IPS-18a (cell line): ENCODE data around the gene GNAQ.

Experiments
- H3K27ac ChIP-seq: one replicate; pipeline ENCODE4 v1.5.1; 2013; ENCODE audit warnings: low read length
- H3K27me3 ChIP-seq: one replicate; pipeline ENCODE4 v1.6.1; 2013; ENCODE audit warnings: mild to moderate bottlenecking, low read length; ENCODE audit not compliant: control insufficient read depth, insufficient read depth
- H3K36me3 ChIP-seq: one replicate; pipeline ENCODE4 v1.6.1; 2013; ENCODE audit warnings: low read depth, low read length; ENCODE audit not compliant: control insufficient read depth
- H3K4me1 ChIP-seq: one replicate; pipeline ENCODE4 v1.6.1; 2013; ENCODE audit warnings: low read depth, low read length; ENCODE audit not compliant: control insufficient read depth
- H3K4me3 ChIP-seq: one replicate; pipeline ENCODE4 v1.5.1; 2013; ENCODE audit warnings: low read length
- H3K9ac ChIP-seq: one replicate; pipeline ENCODE4 v1.6.1; 2013; ENCODE audit warnings: mild to moderate bottlenecking, low read length, moderate library complexity
- H3K9me3 ChIP-seq: one replicate; pipeline ENCODE4 v1.6.1; 2013; ENCODE audit warnings: low read depth, low read length; ENCODE audit not compliant: control insufficient read depth

Gene GNAQ

GRCh38 chr9:77982581-77983319 is 48.9 kb downstream of the GNAQ start:
- Histone ChIP-seq H3K27ac (no peak overlapping the region), H3K27me3 (no peaks in the 10 kb centered on the region), H3K4me3 (no peak overlapping the region), H3K4me1 (peaks cover 27% of the 10 kb centered on the region), H3K9me3 (no peaks in the 10 kb centered on the region), H3K9ac (no peak overlapping the region), H3K36me3 (no peaks in the 10 kb centered on the region)

GRCh38 chr9:77981907-77982306 is 49.7 kb downstream of the GNAQ start:
- peaks cover 36% of the 10 kb centered on the region for H3K4me1 ChIP-seq
- H3K4me3 ChIP-seq, result no peak overlapping the region
- H3K36me3 ChIP-seq, result no peaks in the 10 kb centered on the region
- H3K27me3 ChIP-seq, result no peaks in the 10 kb centered on the region
- no peaks in the 10 kb centered on the region for H3K9me3 ChIP-seq
- no peak overlapping the region for H3K27ac ChIP-seq
- no peak overlapping the region for H3K9ac ChIP-seq

- H3K4me3 ChIP-seq, result no peak overlapping the region
- no peaks in the 10 kb centered on the region for H3K27me3 ChIP-seq
- H3K36me3 ChIP-seq, result no peaks in the 10 kb centered on the region
- H3K27ac ChIP-seq, result no peak overlapping the region
- H3K9ac ChIP-seq, result no peak overlapping the region
- no peaks in the 10 kb centered on the region for H3K9me3 ChIP-seq
- H3K4me1 ChIP-seq, result peaks cover 40% of the 10 kb centered on the region
Measured at GRCh38 chr9:77981332-77981731, 50.3 kb downstream of the GNAQ start.

- Histone ChIP-seq H3K9me3 (no peaks in the 10 kb centered on the region), H3K4me1 (peaks cover 40% of the 10 kb centered on the region), H3K36me3 (no peaks in the 10 kb centered on the region), H3K27ac (no peak overlapping the region), H3K27me3 (no peaks in the 10 kb centered on the region), H3K4me3 (no peak overlapping the region), H3K9ac (no peak overlapping the region)
Measured at GRCh38 chr9:77980622-77981021, 51.0 kb downstream of the GNAQ start.

GRCh38 chr9:77978086-77978781 is 53.4 kb downstream of the GNAQ start:
- Histone ChIP-seq H3K27ac (no peak overlapping the region), H3K36me3 (no peaks in the 10 kb centered on the region), H3K27me3 (no peaks in the 10 kb centered on the region), H3K9me3 (no peaks in the 10 kb centered on the region), H3K9ac (no peak overlapping the region), H3K4me1 (peaks cover 35% of the 10 kb centered on the region), H3K4me3 (no peak overlapping the region)

- H3K9me3 ChIP-seq, result no peaks in the 10 kb centered on the region
- H3K27ac ChIP-seq, result no peak overlapping the region
- no peak overlapping the region for H3K9ac ChIP-seq
- no peaks in the 10 kb centered on the region for H3K27me3 ChIP-seq
- no peaks in the 10 kb centered on the region for H3K36me3 ChIP-seq
- no peak overlapping the region for H3K4me3 ChIP-seq
- peaks cover 34% of the 10 kb centered on the region for H3K4me1 ChIP-seq
Measured at GRCh38 chr9:77977210-77977611, 54.4 kb downstream of the GNAQ start.

GRCh38 chr9:77975806-77976205 is 55.8 kb downstream of the GNAQ start:
- Histone ChIP-seq H3K27me3 (no peaks in the 10 kb centered on the region), H3K27ac (no peak overlapping the region), H3K9me3 (no peaks in the 10 kb centered on the region), H3K4me3 (no peak overlapping the region), H3K36me3 (no peaks in the 10 kb centered on the region), H3K9ac (no peak overlapping the region), H3K4me1 (peaks cover 33% of the 10 kb centered on the region)

GRCh38 chr9:77975036-77975435 is 56.6 kb downstream of the GNAQ start:
- no peaks in the 10 kb centered on the region for H3K27me3 ChIP-seq

GRCh38 chr9:77974434-77974833 is 57.2 kb downstream of the GNAQ start:
- Histone ChIP-seq H3K27ac (no peak overlapping the region), H3K36me3 (no peaks in the 10 kb centered on the region), H3K27me3 (no peaks in the 10 kb centered on the region), H3K9me3 (no peaks in the 10 kb centered on the region), H3K4me1 (peaks cover 20% of the 10 kb centered on the region), H3K9ac (no peak overlapping the region), H3K4me3 (no peak overlapping the region)

More at GRCh38 chr9:77975036-77975435, 56.6 kb downstream of the GNAQ start:
- H3K4me1 ChIP-seq, result peaks cover 26% of the 10 kb centered on the region
- H3K9ac ChIP-seq, result no peak overlapping the region
- no peaks in the 10 kb centered on the region for H3K36me3 ChIP-seq
- no peaks in the 10 kb centered on the region for H3K9me3 ChIP-seq
- no peak overlapping the region for H3K4me3 ChIP-seq
- no peak overlapping the region for H3K27ac ChIP-seq

- H3K27me3 ChIP-seq, result no peaks in the 10 kb centered on the region
- H3K4me1 ChIP-seq, result peaks cover 17% of the 10 kb centered on the region
- no peaks in the 10 kb centered on the region for H3K36me3 ChIP-seq
- no peak overlapping the region for H3K9ac ChIP-seq
- H3K4me3 ChIP-seq, result no peak overlapping the region
- H3K9me3 ChIP-seq, result no peaks in the 10 kb centered on the region
- no peak overlapping the region for H3K27ac ChIP-seq
Measured at GRCh38 chr9:77969083-77969482, 62.5 kb downstream of the GNAQ start.

GRCh38 chr9:77968506-77968905 is 63.1 kb downstream of the GNAQ start:
- Histone ChIP-seq H3K4me3 (no peak overlapping the region), H3K9ac (no peak overlapping the region), H3K4me1 (peaks cover 17% of the 10 kb centered on the region), H3K27ac (no peak overlapping the region), H3K36me3 (no peaks in the 10 kb centered on the region), H3K27me3 (no peaks in the 10 kb centered on the region), H3K9me3 (no peaks in the 10 kb centered on the region)

GRCh38 chr9:77966718-77967117 is 64.9 kb downstream of the GNAQ start:
- no peaks in the 10 kb centered on the region for H3K9me3 ChIP-seq
- H3K27ac ChIP-seq, result no peak overlapping the region
- no peak overlapping the region for H3K4me3 ChIP-seq
- peaks cover 24% of the 10 kb centered on the region for H3K4me1 ChIP-seq
- H3K9ac ChIP-seq, result no peak overlapping the region
- no peaks in the 10 kb centered on the region for H3K27me3 ChIP-seq
- no peaks in the 10 kb centered on the region for H3K36me3 ChIP-seq
